CD14-positive monocyte (primary cell): ENCODE data around the gene STAMBPL1. TPM values are rescaled to one million over a fixed set of nuclear protein-coding genes. Genes with fewer than 3 reads are reported as not detected.
A peak's percentile ranks its signal among the peaks of the same experiment; 100 is the strongest.

ENCODE experiments used
- DNase-seq, 3 donors: peaks; one replicate each; pipeline ENCODE4 v3.0.0-alpha.2; 2011 to 2022
- H2AFZ ChIP-seq: 2 replicates; pipeline ENCODE4 v1.6.0; 2012; ENCODE audit warnings: mild to moderate bottlenecking, low read depth, low read length, inconsistent platforms; ENCODE audit not compliant: insufficient read depth, poor library complexity, severe bottlenecking
- H3K27ac ChIP-seq, 2 donors: 1 replicate in 1 of 2; 2 replicates in 1 of 2; pipeline ENCODE4 v1.5.1; 2012 to 2013; ENCODE audit warnings: low read length in 2 of 2, control low read depth in 1 of 2, inconsistent platforms in 1 of 2, low read depth in 1 of 2, mild to moderate bottlenecking in 1 of 2
- H3K27me3 ChIP-seq, 2 donors: one replicate each; pipeline versions ENCODE4 v1.6.0 to v1.6.1; 2011 to 2013; ENCODE audit warnings: low read length in 2 of 2; ENCODE audit not compliant: control insufficient read depth in 2 of 2, insufficient read depth in 2 of 2
- H3K36me3 ChIP-seq, 2 donors: replicated peaks in 1 of 2; 1 replicate in 1 of 2; 2 replicates in 1 of 2; pipeline versions ENCODE4 v1.5.1 to v1.6.1; 2012 to 2013; ENCODE audit warnings: low read length in 2 of 2, control low read depth in 1 of 2, inconsistent platforms in 1 of 2, mild to moderate bottlenecking in 1 of 2; ENCODE audit not compliant: insufficient read depth in 2 of 2, control insufficient read depth in 1 of 2
- H3K4me1 ChIP-seq, 2 donors: 1 replicate in 1 of 2; 2 replicates in 1 of 2; pipeline versions ENCODE4 v1.5.1 to v1.6.1; 2012 to 2013; ENCODE audit warnings: low read length in 2 of 2, control low read depth in 1 of 2, inconsistent platforms in 1 of 2, mild to moderate bottlenecking in 1 of 2, moderate library complexity in 1 of 2; ENCODE audit not compliant: insufficient read depth in 2 of 2, control insufficient read depth in 1 of 2
- H3K4me2 ChIP-seq: replicated peaks from 2 replicates; pipeline ENCODE3; 2012; ENCODE audit warnings: low read length, moderate library complexity, mild to moderate bottlenecking; ENCODE audit not compliant: poor library complexity, severe bottlenecking; ENCODE audit errors: extremely low read depth
- H3K4me3 ChIP-seq, 3 experiments: fragments of 200-600 bp in 1 of 3; sonication (generic) in 1 of 3; replicated peaks in 1 of 3; 1 replicate in 2 of 3; 2 replicates in 1 of 3; pipeline ENCODE4 v1.5.1; 2011 to 2013; ENCODE audit warnings: low read length in 3 of 3, mild to moderate bottlenecking in 3 of 3, control low read depth in 2 of 3, low read depth in 2 of 3, inconsistent platforms in 1 of 3, moderate library complexity in 1 of 3
- H3K79me2 ChIP-seq: 2 replicates; pipeline ENCODE4 v1.6.0; 2012; ENCODE audit warnings: mild to moderate bottlenecking, control low read depth, inconsistent platforms, low read length, moderate library complexity; ENCODE audit not compliant: insufficient read depth
- H3K9ac ChIP-seq: 2 replicates; pipeline ENCODE4 v1.6.0; 2017; ENCODE audit warnings: low read length, mild to moderate bottlenecking; ENCODE audit not compliant: insufficient read depth, poor library complexity, severe bottlenecking
- H3K9me3 ChIP-seq, 2 donors: replicated peaks in 1 of 2; 1 replicate in 1 of 2; 2 replicates in 1 of 2; pipeline versions ENCODE4 v1.5.1 to v1.6.1; 2012 to 2013; ENCODE audit warnings: low read length in 2 of 2, control low read depth in 1 of 2; ENCODE audit not compliant: control insufficient read depth in 1 of 2, insufficient read depth in 1 of 2
- H4K20me1 ChIP-seq: 2 replicates; pipeline ENCODE4 v1.6.0; 2012; ENCODE audit warnings: mild to moderate bottlenecking, low read length, control low read depth, moderate library complexity; ENCODE audit not compliant: insufficient read depth
- H3K27ac Mint-ChIP-seq, 7 donors: one replicate each; pipeline ENCODE4 v1.8.0; 2020; ENCODE audit warnings: mild to moderate bottlenecking in 7 of 7, mixed read lengths in 7 of 7, moderate library complexity in 6 of 7, inconsistent platforms in 2 of 7
- H3K27me3 Mint-ChIP-seq, 3 donors: one replicate each; pipeline ENCODE4 v1.8.0; 2021 to 2022; ENCODE audit warnings: low read depth in 3 of 3, mild to moderate bottlenecking in 3 of 3, mixed read lengths in 3 of 3, moderate library complexity in 3 of 3, inconsistent platforms in 1 of 3
- H3K36me3 Mint-ChIP-seq, 2 donors: one replicate each; pipeline ENCODE4 v1.8.0; 2020; ENCODE audit warnings: mixed read lengths in 2 of 2, inconsistent platforms in 1 of 2, mild to moderate bottlenecking in 1 of 2
- H3K4me1 Mint-ChIP-seq: one replicate; pipeline ENCODE4 v1.8.0; 2020; ENCODE audit warnings: mild to moderate bottlenecking, mixed read lengths
- H3K4me3 Mint-ChIP-seq, 2 donors: one replicate each; pipeline ENCODE4 v1.8.0; 2020; ENCODE audit warnings: mild to moderate bottlenecking in 2 of 2, mixed read lengths in 2 of 2, moderate library complexity in 1 of 2
- H3K9me3 Mint-ChIP-seq, 7 donors: one replicate each; pipeline ENCODE4 v1.8.0; 2020 to 2022; ENCODE audit warnings: mixed read lengths in 7 of 7, mild to moderate bottlenecking in 6 of 7, moderate library complexity in 6 of 7, inconsistent platforms in 2 of 7
- CTCF ChIP-seq: fragments of 200-600 bp; IDR thresholded peaks from one replicate; pipeline ENCODE4 v1.8.0; 2022; ENCODE audit warnings: antibody characterized with exemption, mild to moderate bottlenecking
- WGBS: methylation state at CpG from one replicate; pipeline ENCODE4 v1.1.5; 2013; ENCODE audit warnings: missing lambda C conversion rate; ENCODE audit not compliant: insufficient coverage; 5-methylcytosine and 5-hydroxymethylcytosine counted together
- intact Hi-C, 2 donors: fragments of 100-400 bp; cut with micrococcal nuclease; formaldehyde crosslinking; loops; one replicate each; pipeline versions ENCODE4 v1.15.0 to v1.15.1; 2023
- polyA plus RNA-seq, 3 donors: library from polyadenylated mRNA; depleted of rRNA in 1 of 3; unstranded in 2 of 3; stranded (reverse) in 1 of 3; fragments of 300-500 nt in 2 of 3; fragments of >200 nt in 1 of 3; fragmentation: Illumina TruSeq in 2 of 3; gene quantifications; 1 replicate in 2 of 3; 2 replicates in 1 of 3; pipeline ENCODE4 v1.2.3, GENCODE V29; 2012 to 2021

STAMBPL1 gene
- polyA plus RNA-seq, 3 donors, result 0.07 to 1.5 (median 0.10) TPM

GRCh38 chr10:88901206-88901983, 21.4 kb downstream of the STAMBPL1 start:
- Histone ChIP-seq H4K20me1 (no peaks in the 10 kb centered on the region), H3K9ac (no peak overlapping the region), H3K4me2 (peak overlapping the region; percentile 35), H2AFZ (no peak overlapping the region), H3K9me3 (no peaks in the 10 kb centered on the region), H3K36me3 (peaks cover 2 to 10% of the 10 kb centered on the region in 2 donors), H3K27me3 (no peaks in the 10 kb centered on the region), H3K4me3 (peak overlapping the region in 1 of 3 experiments; percentile 27), H3K4me1 (peaks cover 23 to 27% of the 10 kb centered on the region in 2 donors), H3K27ac (peak overlapping the region in 1 of 2 donors; percentile 82), H3K79me2 (no peaks in the 10 kb centered on the region)
- Mint-ChIP-seq H3K4me1 (peaks cover 30% of the 10 kb centered on the region), H3K27ac (peak overlapping the region; percentile 58 to 93 (median 88)), H3K27me3 (peaks cover 0 to 2% (median 0%) of the 10 kb centered on the region in 3 donors), H3K9me3 (peaks cover 0 to 2% (median 0%) of the 10 kb centered on the region in 7 donors), H3K36me3 (peaks cover 8 to 15% of the 10 kb centered on the region in 2 donors), H3K4me3 (no peak overlapping the region)
- peak; percentile 82 to 89 (median 87) for DNase-seq
- WGBS, result no CpG with 5 or more reads among the region's 1 CpG
- no peak for TF ChIP-seq CTCF
- intact Hi-C loops, result no loop called here

GRCh38 chr10:88901984-88902789, 22.1 kb downstream of the STAMBPL1 start:
- H4K20me1 ChIP-seq, result no peaks in the 10 kb centered on the region
- peaks cover 0 to 2% (median 0%) of the 10 kb centered on the region in 7 donors for H3K9me3 Mint-ChIP-seq
- peak overlapping the region; percentile 35 for H3K4me2 ChIP-seq
- H3K9ac ChIP-seq, result peak overlapping the region; percentile 25
- H3K36me3 Mint-ChIP-seq, result peaks cover 10 to 11% of the 10 kb centered on the region in 2 donors
- peak overlapping the region in 1 of 2 donors; percentile 82 for H3K27ac ChIP-seq
- H3K4me3 Mint-ChIP-seq, result peak overlapping the region in 1 of 2 donors; percentile 30
- H3K79me2 ChIP-seq, result no peaks in the 10 kb centered on the region
- H3K9me3 ChIP-seq, result no peaks in the 10 kb centered on the region
- WGBS, result 38% methylated on average over 1 of the region's 11 CpGs
- DNase-seq, result peak in 1 of 3 donors; percentile 15
- no peak for TF ChIP-seq CTCF
- peak overlapping the region in 1 of 3 experiments; percentile 27 for H3K4me3 ChIP-seq
- peak overlapping the region; percentile 58 to 93 (median 88) for H3K27ac Mint-ChIP-seq
- peaks cover 0 to 2% (median 0%) of the 10 kb centered on the region in 3 donors for H3K27me3 Mint-ChIP-seq
- peaks cover 2 to 10% of the 10 kb centered on the region in 2 donors for H3K36me3 ChIP-seq
- peaks cover 23 to 27% of the 10 kb centered on the region in 2 donors for H3K4me1 ChIP-seq
- H3K4me1 Mint-ChIP-seq, result peaks cover 25% of the 10 kb centered on the region
- H3K27me3 ChIP-seq, result no peaks in the 10 kb centered on the region
- H2AFZ ChIP-seq, result no peak overlapping the region
- intact Hi-C loops, result no loop called here
